Measurements from ENCODE around the gene ST6GAL1.

ST6GAL1 gene

DNA sequence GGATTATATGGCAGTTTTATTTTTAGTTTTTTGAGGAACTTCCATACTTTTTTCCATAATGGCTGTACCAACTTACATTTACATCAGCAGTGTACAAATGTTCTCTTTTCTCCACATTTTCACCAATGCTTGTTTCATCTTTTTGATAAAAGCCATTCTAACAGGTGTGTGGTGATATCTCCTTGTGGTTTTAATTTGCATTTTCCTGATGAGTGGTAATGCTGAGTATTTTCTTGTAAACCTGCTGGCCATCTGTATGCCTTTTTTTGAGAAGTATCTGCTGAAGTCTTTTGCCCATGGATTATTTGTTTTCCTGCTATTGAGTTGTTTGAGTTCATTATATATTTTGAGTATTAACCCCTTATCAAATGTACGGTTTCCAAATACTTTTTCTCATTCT, 158.4 kb downstream of the ST6GAL1 start:
- no peak overlapping the region for H3K27ac ChIP-seq
- TF ChIP-seq, protein P1, sequence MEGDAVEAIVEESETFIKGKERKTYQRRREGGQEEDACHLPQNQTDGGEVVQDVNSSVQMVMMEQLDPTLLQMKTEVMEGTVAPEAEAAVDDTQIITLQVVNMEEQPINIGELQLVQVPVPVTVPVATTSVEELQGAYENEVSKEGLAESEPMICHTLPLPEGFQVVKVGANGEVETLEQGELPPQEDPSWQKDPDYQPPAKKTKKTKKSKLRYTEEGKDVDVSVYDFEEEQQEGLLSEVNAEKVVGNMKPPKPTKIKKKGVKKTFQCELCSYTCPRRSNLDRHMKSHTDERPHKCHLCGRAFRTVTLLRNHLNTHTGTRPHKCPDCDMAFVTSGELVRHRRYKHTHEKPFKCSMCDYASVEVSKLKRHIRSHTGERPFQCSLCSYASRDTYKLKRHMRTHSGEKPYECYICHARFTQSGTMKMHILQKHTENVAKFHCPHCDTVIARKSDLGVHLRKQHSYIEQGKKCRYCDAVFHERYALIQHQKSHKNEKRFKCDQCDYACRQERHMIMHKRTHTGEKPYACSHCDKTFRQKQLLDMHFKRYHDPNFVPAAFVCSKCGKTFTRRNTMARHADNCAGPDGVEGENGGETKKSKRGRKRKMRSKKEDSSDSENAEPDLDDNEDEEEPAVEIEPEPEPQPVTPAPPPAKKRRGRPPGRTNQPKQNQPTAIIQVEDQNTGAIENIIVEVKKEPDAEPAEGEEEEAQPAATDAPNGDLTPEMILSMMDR (conservative IDR thresholded peaks at IDR 0.05), result no peak

DNA sequence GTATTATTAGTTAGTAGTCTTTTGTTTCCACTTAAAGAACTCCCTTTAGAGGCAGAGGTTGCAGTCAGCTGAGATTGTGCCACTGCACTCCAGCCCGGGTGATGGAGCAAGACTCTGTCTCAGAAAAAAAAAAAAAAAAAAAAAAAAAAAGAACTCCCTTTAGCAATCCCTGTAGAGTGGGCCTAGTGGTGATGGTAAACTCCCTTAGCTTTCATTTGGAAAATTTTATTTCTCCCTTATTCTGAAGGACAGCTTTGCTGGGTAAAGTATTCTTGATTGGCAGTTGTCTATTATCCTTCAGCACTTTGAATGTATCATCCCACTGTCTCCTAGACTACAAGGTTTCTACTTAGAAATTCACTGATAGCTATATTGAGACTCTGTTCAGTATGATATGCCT, 163.0 kb downstream of the ST6GAL1 start:
- H3K27ac ChIP-seq, result no peak overlapping the region

DNA sequence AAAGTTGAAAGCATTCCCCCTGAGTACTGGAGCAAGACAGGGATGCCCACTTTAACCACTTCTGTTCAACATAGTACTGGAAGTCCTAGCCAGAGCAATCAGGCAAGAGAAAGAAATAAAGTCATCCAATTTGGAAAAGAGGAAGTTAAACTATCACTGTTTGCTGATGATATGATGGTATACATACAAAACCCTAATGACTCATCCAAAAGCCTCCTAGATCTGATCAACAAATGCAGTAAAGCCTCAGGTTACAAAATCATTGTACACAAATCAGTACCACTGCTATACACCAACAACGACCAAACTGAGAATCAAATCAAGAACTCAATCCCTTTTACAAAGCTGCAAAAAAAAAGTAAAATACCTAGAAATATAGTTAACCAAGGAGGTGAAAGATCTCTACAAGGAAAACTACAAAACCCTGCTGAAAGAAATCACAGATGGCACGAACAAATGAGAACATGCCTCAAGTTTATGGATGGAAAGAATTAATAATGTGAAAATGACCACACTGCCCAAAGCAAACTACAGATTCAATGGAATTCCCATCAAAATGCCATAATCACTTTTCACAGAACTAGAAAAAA, 168.7 kb downstream of the ST6GAL1 start:
- TF ChIP-seq, protein P1 (conservative IDR thresholded peaks at IDR 0.05), result no peak
- no peak overlapping the region for H3K27ac ChIP-seq

More for the DNA sequence above, 163.0 kb downstream of the ST6GAL1 start:
- TF ChIP-seq, protein P1 (conservative IDR thresholded peaks at IDR 0.05), result no peak

DNA sequence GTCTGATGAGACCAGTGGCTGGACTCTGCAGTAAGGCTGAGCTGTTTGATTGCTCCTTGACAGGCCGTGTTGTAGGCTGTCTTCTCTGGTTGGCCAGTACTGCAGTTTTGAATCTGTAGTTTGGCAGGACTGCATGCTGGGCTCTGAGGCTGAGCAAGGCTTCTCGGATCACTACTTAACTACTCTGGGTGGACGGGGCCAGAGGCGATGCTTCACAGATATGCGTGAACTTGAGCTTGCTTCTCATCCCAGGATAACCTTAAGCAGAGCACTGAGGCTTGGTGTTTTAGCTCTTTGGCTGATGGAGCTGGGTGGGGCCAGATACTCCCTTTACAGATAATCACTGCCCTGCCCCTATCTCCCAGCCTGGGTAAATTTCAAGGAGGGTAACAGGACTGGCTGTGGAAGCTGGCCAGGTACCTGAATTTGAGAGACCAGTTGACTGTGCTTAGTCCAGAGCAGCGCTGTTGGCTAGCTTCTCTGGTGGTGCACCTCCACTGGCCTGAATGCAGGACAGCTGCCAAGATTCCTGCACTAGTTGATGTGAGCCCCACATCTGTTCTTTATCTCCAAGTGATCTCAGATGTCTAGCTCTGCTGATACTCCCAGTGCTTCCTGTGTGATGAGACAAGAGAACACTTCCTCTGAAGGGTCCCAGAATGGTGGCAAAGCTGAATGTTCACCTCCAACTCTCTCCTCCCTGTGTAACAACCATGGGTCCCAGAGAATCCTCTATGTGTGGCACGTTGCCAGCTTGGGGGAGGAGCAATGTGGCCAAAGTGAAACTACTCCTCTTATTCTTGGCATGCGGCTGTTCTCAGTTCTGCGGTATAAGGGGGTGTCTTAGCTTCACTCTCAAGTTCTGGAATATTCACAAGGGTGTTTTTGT, 171.1 kb downstream of the ST6GAL1 start:
- no peak overlapping the region for H3K27ac ChIP-seq

DNA sequence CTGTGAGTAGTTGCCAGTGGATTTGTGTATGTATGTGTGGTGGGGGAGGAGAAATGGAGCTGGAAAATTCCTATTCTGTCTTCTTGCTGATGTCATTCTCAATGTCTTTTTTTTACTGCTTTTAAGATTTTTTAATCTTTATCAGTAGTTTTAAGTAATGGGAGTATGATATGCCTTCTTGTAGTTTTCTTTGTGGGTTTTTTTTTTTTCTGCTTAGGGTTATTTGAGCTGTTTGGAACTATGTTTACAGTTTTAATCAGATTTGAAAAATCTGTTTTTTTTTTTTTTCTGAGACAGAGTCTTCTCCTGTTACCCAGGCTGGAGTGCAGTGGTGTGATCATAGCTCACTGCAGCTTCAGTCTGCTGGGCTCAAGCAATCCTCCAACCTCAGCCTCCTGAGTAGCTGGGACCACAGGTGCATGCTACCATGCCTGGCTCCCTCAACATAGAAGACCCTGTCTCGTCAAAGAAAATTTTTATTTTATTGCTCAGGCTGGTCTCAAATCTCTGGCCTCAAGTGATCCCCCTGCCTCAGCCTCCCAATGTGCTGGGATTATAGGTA, 171.8 kb downstream of the ST6GAL1 start:
- no peak overlapping the region for H3K27ac ChIP-seq
- TF ChIP-seq, protein P1 (conservative IDR thresholded peaks at IDR 0.05), result no peak

More for the DNA sequence above, 171.1 kb downstream of the ST6GAL1 start:
- TF ChIP-seq, protein P1 (conservative IDR thresholded peaks at IDR 0.05), result no peak

DNA sequence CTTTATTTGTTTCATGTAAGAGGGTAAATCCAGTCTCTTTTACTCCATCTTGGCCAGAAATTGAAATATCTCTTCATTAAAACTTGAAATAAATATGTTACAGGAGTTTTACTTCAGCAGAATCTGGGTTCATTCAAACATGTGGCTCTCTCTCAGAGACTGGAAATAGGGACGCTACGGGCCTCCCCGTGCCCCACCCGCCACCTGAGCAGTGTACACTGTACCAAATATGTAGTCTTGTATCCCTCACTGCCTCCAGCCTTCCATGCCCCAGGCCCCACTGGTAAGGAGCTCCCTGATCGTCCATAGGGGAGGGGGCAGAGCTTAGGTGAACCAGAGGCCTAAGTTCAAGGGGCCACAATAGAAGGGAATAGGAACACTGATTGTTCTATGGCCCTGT, 172.9 kb downstream of the ST6GAL1 start:
- H3K27ac ChIP-seq, result no peak overlapping the region

DNA sequence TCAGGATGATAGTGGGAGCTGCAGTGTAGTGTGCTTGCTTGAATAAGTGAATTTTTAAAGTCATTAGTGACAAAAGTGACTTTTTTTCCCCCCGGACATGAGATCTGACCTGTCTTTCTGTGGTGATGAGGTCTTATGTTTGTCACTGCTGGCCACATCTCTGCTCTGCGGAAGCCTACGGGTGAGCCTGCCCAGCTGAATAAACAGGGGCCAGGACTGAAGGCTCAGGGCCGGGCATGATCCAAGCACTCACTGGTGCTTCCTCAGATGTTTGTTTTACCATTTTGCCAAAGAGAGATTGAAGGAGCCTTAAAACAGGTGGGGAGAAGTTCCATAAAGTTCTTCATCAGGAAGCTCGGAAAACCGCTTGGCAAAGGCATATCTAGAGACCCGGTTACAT, 174.0 kb downstream of the ST6GAL1 start:
- no peak overlapping the region for H3K27ac ChIP-seq
- TF ChIP-seq, protein P1 (conservative IDR thresholded peaks at IDR 0.05), result no peak

More for the DNA sequence above, 172.9 kb downstream of the ST6GAL1 start:
- TF ChIP-seq, protein P1 (conservative IDR thresholded peaks at IDR 0.05), result no peak
